D721Med (cell line): Measurements from ENCODE around the gene SUOX.

ENCODE experiments used
- DNase-seq: peaks from one replicate; pipeline ENCODE4 v3.0.0; 2011; ENCODE audit warnings: low spot score; ENCODE audit not compliant: insufficient read length
- FAIRE-seq: peaks from 2 replicates; lab custom pipeline; 2011; peaks lifted over from hg19 to GRCh38; lab: Jason Lieb, UNC
- TF ChIP-seq, protein P1 (sequence below): IDR thresholded peaks from 2 replicates; pipeline ENCODE4 v1.5.1; 2012; ENCODE audit warnings: mild to moderate bottlenecking, control low read depth; ENCODE audit not compliant: insufficient read depth; ENCODE audit errors: missing control alignments

SUOX gene

DNA sequence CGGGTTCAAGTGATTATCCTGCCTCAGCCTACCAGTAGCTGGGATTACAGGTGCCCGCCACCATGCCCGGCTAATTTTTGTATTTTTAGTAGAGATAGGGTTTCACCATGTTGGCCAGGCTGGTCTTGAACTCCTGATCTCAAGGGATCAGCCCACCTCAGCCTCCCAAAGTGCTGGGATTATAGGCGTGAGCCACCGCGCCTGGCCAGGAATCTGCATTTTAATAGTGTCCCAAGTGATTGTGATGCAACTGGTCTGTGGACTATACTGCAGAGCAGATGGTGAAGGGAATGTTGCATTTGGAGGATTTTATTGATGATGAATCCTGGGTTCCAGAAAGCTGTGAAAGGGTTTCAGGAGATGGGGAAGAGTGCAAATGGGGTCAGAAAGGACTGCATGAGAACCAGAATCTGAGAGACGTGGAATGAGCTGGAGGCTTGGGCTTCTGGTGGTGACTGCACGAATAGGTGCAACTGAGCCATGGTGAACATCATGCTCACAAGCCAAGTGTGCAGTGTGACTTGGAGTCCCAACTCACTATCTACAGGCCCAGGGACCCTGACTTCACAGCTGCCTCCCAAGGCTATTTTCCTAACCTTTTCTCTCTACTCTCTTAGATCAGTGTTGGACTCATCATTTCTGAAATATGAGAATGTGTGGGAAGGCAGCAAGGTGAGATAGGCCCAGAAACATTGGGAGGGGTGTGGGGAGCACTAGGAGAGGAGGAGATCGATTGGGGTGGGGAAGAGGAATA lies 49.1 kb downstream of the SUOX start:
- FAIRE-seq, result no peak
- no peak for DNase-seq
- TF ChIP-seq, protein P1, sequence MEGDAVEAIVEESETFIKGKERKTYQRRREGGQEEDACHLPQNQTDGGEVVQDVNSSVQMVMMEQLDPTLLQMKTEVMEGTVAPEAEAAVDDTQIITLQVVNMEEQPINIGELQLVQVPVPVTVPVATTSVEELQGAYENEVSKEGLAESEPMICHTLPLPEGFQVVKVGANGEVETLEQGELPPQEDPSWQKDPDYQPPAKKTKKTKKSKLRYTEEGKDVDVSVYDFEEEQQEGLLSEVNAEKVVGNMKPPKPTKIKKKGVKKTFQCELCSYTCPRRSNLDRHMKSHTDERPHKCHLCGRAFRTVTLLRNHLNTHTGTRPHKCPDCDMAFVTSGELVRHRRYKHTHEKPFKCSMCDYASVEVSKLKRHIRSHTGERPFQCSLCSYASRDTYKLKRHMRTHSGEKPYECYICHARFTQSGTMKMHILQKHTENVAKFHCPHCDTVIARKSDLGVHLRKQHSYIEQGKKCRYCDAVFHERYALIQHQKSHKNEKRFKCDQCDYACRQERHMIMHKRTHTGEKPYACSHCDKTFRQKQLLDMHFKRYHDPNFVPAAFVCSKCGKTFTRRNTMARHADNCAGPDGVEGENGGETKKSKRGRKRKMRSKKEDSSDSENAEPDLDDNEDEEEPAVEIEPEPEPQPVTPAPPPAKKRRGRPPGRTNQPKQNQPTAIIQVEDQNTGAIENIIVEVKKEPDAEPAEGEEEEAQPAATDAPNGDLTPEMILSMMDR, result no peak

DNA sequence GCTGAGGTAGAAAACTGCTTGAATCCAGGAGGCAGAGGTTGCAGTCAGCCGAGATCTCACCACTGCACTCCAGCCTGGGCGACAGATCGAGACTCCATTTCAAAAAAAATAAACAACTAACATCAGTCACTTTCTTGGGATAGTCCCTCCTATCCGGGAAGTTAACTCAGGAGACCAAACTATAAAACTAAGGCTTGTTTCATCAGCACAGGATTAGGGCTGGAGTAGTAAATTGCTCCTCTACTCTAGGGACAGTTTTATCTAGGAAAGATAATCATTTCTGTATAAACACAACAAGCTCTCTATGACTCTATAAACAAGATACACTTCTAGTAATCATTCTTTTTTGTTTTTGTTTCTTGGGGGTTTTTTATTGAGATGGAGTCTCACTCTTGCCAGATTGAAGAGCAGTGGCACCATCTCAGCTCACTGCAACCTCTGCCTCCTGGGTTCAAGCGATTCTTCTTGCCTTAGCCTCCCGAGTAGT lies 56.4 kb downstream of the SUOX start:
- TF ChIP-seq, protein P1, result no peak
- DNase-seq (no peak), FAIRE-seq (no peak)
